Lower leg skin (tissue), 4 donors: ENCODE results near the gene DTNB. TPM values are rescaled to one million over a fixed set of nuclear protein-coding genes. Genes with fewer than 3 reads are reported as not detected.

ENCODE experiments used
- DNase-seq, 2 donors: peaks; one replicate each; pipeline ENCODE4 v3.0.0-alpha.2; 2019; ENCODE audit warnings: low spot score in 2 of 2
- H3K4me3 ChIP-seq: fragments of 200-600 bp; sonication (generic); 2 replicates; pipeline ENCODE4 v1.5.1; 2017; ENCODE audit warnings: mild to moderate bottlenecking, low read depth; ENCODE audit not compliant: poor library complexity, severe bottlenecking
- POLR2A ChIP-seq, 2 donors: fragments of 450-650 bp; IDR thresholded peaks; one replicate each; pipeline ENCODE4 v1.6.1; 2016 to 2017; ENCODE audit warnings: antibody characterized with exemption in 2 of 2, mild to moderate bottlenecking in 1 of 2, moderate library complexity in 1 of 2
- WGBS, 2 donors: methylation state at CpG; one replicate each; pipeline ENCODE4 v1.1.5; 2018; 5-methylcytosine and 5-hydroxymethylcytosine counted together
- intact Hi-C: fragments of 100-400 bp; cut with DNase I; formaldehyde crosslinking; loops from one replicate; pipeline ENCODE4 v1.15.0; 2023; ENCODE audit warnings: low total_unique reads
- total RNA-seq, 4 donors: library from RNA; depleted of rRNA; stranded (reverse); fragments of >200 nt; gene quantifications; one replicate each; pipeline ENCODE4 v1.1.0, GENCODE V29; 2016
- TF ChIP-seq, protein P1 (sequence below), 3 donors: fragments of 450-650 bp; IDR thresholded peaks; one replicate each; pipeline ENCODE4 v1.5.1; 2016; ENCODE audit warnings: antibody characterized with exemption in 3 of 3, mild to moderate bottlenecking in 3 of 3, moderate library complexity in 2 of 3

The DTNB gene
- total RNA-seq, 4 donors from 2014 or later, result 8.8 to 15.2 (median 12.7) TPM

DNA sequence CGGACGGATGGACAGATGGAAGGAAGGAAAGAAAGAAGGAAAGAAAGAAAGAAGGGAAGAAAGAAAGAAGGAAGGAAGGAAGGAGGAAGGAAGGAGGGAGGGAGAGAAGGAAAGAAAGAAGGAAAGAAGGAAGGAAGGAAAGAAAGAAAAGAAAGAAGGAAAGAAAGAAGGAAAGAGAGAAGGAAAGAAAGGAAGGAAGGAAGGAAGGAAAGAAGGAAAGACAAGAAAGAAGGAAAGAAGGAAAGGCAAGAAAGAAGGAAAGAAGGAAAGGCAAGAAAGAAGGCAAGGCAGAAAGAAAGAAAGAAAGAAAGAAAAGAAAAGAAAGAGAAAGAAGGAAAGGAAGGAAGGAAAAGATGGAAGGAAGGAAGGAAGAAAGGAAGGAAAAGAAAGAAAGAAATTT, 169.1 kb downstream of the DTNB start:
- no peak for DNase-seq
- TF ChIP-seq, protein P1, sequence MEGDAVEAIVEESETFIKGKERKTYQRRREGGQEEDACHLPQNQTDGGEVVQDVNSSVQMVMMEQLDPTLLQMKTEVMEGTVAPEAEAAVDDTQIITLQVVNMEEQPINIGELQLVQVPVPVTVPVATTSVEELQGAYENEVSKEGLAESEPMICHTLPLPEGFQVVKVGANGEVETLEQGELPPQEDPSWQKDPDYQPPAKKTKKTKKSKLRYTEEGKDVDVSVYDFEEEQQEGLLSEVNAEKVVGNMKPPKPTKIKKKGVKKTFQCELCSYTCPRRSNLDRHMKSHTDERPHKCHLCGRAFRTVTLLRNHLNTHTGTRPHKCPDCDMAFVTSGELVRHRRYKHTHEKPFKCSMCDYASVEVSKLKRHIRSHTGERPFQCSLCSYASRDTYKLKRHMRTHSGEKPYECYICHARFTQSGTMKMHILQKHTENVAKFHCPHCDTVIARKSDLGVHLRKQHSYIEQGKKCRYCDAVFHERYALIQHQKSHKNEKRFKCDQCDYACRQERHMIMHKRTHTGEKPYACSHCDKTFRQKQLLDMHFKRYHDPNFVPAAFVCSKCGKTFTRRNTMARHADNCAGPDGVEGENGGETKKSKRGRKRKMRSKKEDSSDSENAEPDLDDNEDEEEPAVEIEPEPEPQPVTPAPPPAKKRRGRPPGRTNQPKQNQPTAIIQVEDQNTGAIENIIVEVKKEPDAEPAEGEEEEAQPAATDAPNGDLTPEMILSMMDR (IDR thresholded peaks at IDR 0.05), result no peak
- TF ChIP-seq POLR2A (IDR thresholded peaks at IDR 0.05), result no peak
- intact Hi-C loops, result no loop called here
- H3K4me3 ChIP-seq, result no peak overlapping the region
- WGBS, 2 donors, result 95 to 96% methylated on average over 2 of the region's 2 CpGs

DNA sequence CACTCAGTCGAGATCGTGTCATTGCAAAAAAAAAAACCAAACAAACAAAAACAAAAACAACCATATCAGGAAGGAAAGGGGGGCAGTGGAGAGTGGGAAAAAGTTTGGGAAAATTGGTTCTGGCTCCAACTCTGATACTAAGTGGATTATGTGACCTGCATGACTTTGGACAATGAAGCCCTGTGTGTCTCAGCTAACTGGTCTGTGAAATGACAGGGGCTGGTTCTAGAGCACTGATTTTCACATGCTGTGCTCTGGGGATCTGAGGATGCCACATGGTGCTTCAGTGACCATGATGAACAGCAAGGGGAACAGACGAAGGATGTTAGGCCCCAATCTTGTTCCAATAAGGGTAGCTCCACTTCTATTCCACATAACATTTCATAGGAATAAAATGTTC, 174.2 kb downstream of the DTNB start:
- WGBS, 2 donors, result 93 to 97% methylated on average over 3 of the region's 3 CpGs
- TF ChIP-seq POLR2A (IDR thresholded peaks at IDR 0.05), result no peak
- TF ChIP-seq, protein P1 (IDR thresholded peaks at IDR 0.05), result no peak
- no peak for DNase-seq
- intact Hi-C loops, result no loop called here
- no peak overlapping the region for H3K4me3 ChIP-seq

DNA sequence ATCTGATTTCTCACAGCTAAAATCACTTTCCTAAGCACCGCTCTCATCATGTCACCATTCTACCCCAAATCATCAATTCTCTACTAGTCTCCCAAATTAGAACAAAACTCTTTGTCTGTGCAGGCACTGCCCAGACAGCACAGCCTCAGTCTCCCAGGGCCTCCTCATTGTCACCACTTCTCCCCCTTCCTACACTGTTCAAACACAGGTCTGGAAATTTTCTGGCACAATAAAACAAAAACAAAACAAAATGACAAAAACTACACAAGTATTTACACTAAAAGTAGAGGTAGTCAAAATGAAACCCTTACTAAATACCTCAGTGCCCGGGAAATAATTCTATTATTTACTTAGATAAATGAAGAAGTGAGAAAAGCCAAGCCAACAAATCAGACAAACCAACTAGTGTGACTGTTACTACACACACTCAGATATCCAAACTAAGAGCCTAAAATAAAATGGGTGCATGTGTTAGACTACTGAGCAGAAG, 175.4 kb downstream of the DTNB start:
- TF ChIP-seq, protein P1 (IDR thresholded peaks at IDR 0.05), result no peak
- TF ChIP-seq POLR2A (IDR thresholded peaks at IDR 0.05), result no peak
- 91 to 92% methylated on average over 2 of the region's 2 CpGs for WGBS, 2 donors
- no peak for DNase-seq
- no peak overlapping the region for H3K4me3 ChIP-seq
- intact Hi-C loops, result no loop called here

DNA sequence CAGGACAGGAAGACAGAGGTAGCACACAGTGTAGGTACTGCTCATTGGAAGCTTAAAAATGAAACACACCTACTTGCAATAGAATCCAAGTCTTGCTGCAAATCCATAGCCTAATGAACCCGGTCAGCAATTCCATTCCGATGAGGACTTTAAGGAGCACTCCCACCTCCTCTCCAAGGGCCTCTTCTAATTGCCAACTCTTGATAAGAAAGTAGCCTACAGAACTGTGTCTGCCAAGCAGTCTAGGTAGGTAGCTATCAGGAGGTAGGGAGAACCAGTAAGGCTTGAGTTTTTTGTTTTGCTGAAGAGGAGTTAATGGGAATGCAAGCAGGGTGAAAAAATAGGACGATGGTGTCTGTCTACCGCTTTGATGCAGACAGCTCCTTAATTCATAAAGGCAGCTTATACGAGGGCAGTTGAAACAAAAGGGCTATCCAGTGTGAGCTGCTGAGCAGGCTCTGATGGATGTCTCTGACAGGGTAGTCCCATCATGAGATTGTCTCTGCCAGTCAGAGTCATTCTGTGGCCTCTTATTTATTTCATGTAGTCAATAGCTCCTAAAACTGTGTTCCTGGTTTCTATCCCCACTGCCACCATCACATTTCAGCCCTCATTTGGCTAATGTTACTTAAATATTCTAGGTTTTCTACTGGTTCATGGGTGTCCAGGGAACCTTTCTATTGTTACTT, 176.0 kb downstream of the DTNB start:
- no peak overlapping the region for H3K4me3 ChIP-seq
- intact Hi-C loops, result no loop called here
- TF ChIP-seq POLR2A (IDR thresholded peaks at IDR 0.05), result no peak
- TF ChIP-seq, protein P1 (IDR thresholded peaks at IDR 0.05), result no peak
- 93 to 94% methylated on average over 5 of the region's 5 CpGs for WGBS, 2 donors
- DNase-seq, result no peak

DNA sequence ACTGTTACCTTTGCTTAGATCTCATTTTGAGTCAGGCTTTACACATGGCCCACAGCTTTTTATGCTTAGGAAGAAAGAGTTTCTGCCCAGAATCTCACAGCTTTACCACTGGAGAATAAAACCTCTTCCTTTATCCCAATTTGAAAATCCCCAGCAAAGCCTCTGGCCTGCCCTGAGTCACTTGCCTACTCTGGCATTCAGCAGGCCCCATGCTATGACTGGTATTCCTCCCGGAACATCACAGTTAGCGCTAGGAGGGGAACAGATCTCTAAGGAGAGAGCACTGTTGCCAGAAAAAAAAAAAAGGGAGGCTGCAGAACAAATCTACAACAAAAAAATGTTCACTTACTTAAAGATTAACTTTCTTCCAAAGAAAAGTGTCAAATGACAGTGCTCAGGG, 178.8 kb downstream of the DTNB start:
- WGBS, 2 donors, result 83 to 86% methylated on average over 2 of the region's 2 CpGs
- H3K4me3 ChIP-seq, result no peak overlapping the region
- no peak for TF ChIP-seq POLR2A (IDR thresholded peaks at IDR 0.05)
- TF ChIP-seq, protein P1 (IDR thresholded peaks at IDR 0.05), result no peak
- no peak for DNase-seq
- intact Hi-C loops, result no loop called here

DNA sequence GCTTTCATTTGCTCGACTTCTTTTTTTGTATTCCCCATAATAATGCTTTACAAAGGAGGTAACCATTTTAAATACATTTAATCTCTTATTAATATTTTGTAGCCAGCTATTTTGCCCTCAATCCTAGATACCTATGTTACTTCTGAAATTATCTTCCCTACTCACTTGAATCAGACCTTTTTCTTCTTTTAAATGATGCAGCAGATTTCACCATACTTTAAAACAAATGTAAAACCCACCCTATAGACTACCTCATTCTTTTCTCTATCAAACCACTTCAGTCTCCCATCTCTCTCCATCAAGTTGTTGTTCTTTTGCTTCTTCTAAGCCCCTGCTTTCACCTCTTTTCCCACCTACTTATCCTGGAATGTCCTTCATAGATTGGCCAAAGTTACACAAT, 180.2 kb downstream of the DTNB start:
- H3K4me3 ChIP-seq, result no peak overlapping the region
- DNase-seq, result no peak
- 82 to 91% methylated on average over 1 of the region's 1 CpG for WGBS, 2 donors
- intact Hi-C loops, result no loop called here
- TF ChIP-seq POLR2A (IDR thresholded peaks at IDR 0.05), result no peak
- TF ChIP-seq, protein P1 (IDR thresholded peaks at IDR 0.05), result no peak
